CD4-positive, CD25-positive, alpha-beta regulatory T cell (primary cell): ENCODE results near the gene TTLL1. TPM values are rescaled to one million over a fixed set of nuclear protein-coding genes. Genes with fewer than 3 reads are reported as not detected.

Source experiments
- ATAC-seq, 2 donors: fragments of 150-1000 bp; cut with Tn5 transposase; one replicate each; pipeline ENCODE4 v1.10.0; 2021; ENCODE audit warnings: low read depth in 2 of 2, moderate number of reproducible peaks in 2 of 2, moderate library complexity in 1 of 2
- DNase-seq, 3 donors: peaks; one replicate each; pipeline versions ENCODE4 v3.0.0 to v3.0.0-alpha.2; 2012 to 2022; ENCODE audit warnings: mixed read lengths in 1 of 3
- H3K27ac ChIP-seq: one replicate; pipeline ENCODE4 v1.7.0; 2013; ENCODE audit warnings: mild to moderate bottlenecking, low read length; ENCODE audit not compliant: insufficient read depth, poor library complexity, severe bottlenecking
- H3K27me3 ChIP-seq: one replicate; pipeline ENCODE4 v1.7.0; 2013; ENCODE audit warnings: low read length; ENCODE audit not compliant: control insufficient read depth, insufficient read depth
- H3K36me3 ChIP-seq: one replicate; pipeline ENCODE4 v1.7.0; 2013; ENCODE audit warnings: mild to moderate bottlenecking, low read length, moderate library complexity; ENCODE audit not compliant: control insufficient read depth, insufficient read depth
- H3K4me1 ChIP-seq: 2 replicates; pipeline ENCODE4 v1.7.0; 2013; ENCODE audit warnings: mild to moderate bottlenecking, low read length; ENCODE audit not compliant: insufficient read depth, control insufficient read depth, poor library complexity, severe bottlenecking
- H3K4me3 ChIP-seq: one replicate; pipeline ENCODE4 v1.7.0; 2013; ENCODE audit warnings: low read depth, mild to moderate bottlenecking, low read length, moderate library complexity
- H3K9me3 ChIP-seq, 2 experiments: 1 replicate in 1 of 2; 2 replicates in 1 of 2; pipeline ENCODE4 v1.7.0; 2013; ENCODE audit warnings: low read length in 2 of 2, mild to moderate bottlenecking in 1 of 2, moderate library complexity in 1 of 2; ENCODE audit not compliant: control insufficient read depth in 2 of 2
- H3K27ac Mint-ChIP-seq, 3 donors: one replicate each; pipeline ENCODE4 v1.8.0; 2020 to 2022; ENCODE audit warnings: mild to moderate bottlenecking in 3 of 3, mixed read lengths in 3 of 3, moderate library complexity in 2 of 3
- H3K27me3 Mint-ChIP-seq: one replicate; pipeline ENCODE4 v1.8.0; 2022; ENCODE audit warnings: mild to moderate bottlenecking, mixed read lengths
- H3K36me3 Mint-ChIP-seq: one replicate; pipeline ENCODE4 v1.8.0; 2020; ENCODE audit warnings: mixed read lengths
- H3K4me1 Mint-ChIP-seq, 4 donors: one replicate each; pipeline ENCODE4 v1.8.0; 2020 to 2022; ENCODE audit warnings: mixed read lengths in 4 of 4, mild to moderate bottlenecking in 1 of 4
- H3K4me3 Mint-ChIP-seq, 4 donors: one replicate each; pipeline ENCODE4 v1.8.0; 2020 to 2022; ENCODE audit warnings: mild to moderate bottlenecking in 4 of 4, mixed read lengths in 4 of 4, moderate library complexity in 3 of 4
- H3K9me3 Mint-ChIP-seq, 7 donors: one replicate each; pipeline ENCODE4 v1.8.0; 2020 to 2022; ENCODE audit warnings: mixed read lengths in 7 of 7, mild to moderate bottlenecking in 3 of 7, moderate library complexity in 2 of 7
- polyA plus RNA-seq, 4 donors: library from polyadenylated mRNA; unstranded; fragments of 300-500 nt; fragmentation: Illumina TruSeq; gene quantifications; one replicate each; pipeline ENCODE4 v1.2.3, GENCODE V29; 2021
- total RNA-seq: library from RNA; stranded (reverse); gene quantifications from one replicate; pipeline ENCODE4 v1.2.3, GENCODE V29; 2022

Gene TTLL1
- total and polyA plus RNA-seq, 5 donors from 2014 or later, result 4.2 to 8.1 (median 7.9) TPM

DNA sequence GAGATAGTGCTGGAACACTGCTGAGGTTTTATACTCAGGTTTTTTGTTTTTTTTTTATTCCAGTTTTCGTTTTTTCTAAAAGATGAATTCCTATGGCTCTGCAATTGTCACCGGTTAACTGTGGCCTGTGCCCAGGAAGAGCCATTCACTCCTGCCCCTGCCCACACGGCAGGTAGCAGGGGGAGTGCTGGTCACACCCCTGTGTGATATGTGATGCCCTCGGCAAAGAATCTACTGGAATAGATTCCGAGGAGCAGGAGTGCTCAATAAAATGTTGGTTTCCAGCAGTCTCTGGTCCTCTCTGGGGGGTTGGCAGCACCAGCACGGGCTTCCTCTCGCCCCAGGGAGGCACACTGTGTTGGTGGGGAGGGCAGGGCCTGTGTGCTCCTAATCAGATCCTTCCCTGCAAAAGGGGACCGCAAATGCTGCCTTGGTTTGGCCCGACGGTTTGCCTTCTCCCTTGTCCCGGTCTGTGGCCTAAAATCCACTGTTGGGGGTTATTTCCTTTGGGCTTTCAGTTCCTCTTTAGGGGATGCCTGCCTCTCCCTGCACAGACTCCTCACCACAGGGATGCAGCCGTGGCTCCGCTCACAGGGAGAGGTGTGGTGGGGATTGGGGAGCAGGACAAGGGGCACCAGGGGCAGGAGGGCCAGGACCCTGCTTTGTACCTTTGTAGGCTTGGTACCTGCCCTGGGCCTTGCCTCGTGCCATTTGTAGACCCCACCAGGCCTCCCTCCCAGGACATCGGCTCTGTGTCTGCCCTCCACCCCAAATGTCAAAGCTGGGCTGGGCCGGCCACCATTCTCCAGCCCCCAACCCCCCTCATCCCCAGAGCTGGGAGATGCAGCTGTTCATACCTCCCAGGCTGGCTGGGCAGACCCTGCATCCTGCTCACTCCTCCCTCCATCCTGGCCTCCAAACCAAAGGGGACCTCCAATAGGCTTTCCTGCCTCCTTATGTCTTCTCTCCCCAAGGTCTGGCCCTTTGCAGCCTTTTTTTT, 40.5 kb upstream of the TTLL1 start:
- Mint-ChIP-seq H3K27ac (no peak overlapping the region), H3K4me1 (peaks cover 0 to 2% (median 0%) of the 10 kb centered on the region in 4 donors), H3K9me3 (no peaks in the 10 kb centered on the region), H3K4me3 (no peak overlapping the region), H3K27me3 (no peaks in the 10 kb centered on the region), H3K36me3 (peaks cover 5% of the 10 kb centered on the region)
- H3K4me3 ChIP-seq, result no peak overlapping the region
- H3K27me3 ChIP-seq, result no peaks in the 10 kb centered on the region
- ATAC-seq, result no peak
- no peak overlapping the region for H3K27ac ChIP-seq
- H3K9me3 ChIP-seq, result no peaks in the 10 kb centered on the region
- no peaks in the 10 kb centered on the region for H3K4me1 ChIP-seq
- H3K36me3 ChIP-seq, result peaks cover 5% of the 10 kb centered on the region
- no peak for DNase-seq

DNA sequence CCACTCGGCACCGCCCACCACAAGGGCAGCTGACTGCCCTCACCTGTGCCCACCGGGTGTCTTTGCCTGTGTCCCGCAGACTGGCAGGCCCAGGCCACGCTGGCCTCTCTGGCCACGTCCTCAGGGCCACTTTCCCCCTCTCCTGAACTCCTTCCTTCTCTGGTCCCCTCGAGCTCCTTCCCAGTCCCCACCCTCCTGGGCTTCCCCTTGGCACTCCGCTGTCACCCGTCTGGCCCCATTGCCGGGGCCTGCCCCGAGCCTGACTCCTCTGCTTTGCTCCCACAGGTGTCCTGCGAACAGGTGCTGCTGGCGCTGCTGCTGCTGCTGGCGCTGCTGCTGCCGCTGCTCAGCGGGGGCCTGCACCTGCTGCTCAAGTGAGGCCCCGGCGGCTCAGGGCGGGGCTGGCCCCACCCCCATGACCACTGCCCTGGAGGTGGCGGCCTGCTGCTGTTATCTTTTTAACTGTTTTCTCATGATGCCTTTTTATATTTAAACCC, 39.8 kb upstream of the TTLL1 start:
- Mint-ChIP-seq H3K9me3 (no peaks in the 10 kb centered on the region), H3K36me3 (peaks cover 5% of the 10 kb centered on the region), H3K27ac (peak overlapping the region in 1 of 3 donors; percentile 69), H3K4me1 (peaks cover 0 to 2% (median 0%) of the 10 kb centered on the region in 4 donors), H3K27me3 (no peaks in the 10 kb centered on the region), H3K4me3 (no peak overlapping the region)
- no peaks in the 10 kb centered on the region for H3K27me3 ChIP-seq
- H3K4me1 ChIP-seq, result no peaks in the 10 kb centered on the region
- H3K4me3 ChIP-seq, result no peak overlapping the region
- H3K9me3 ChIP-seq, result no peaks in the 10 kb centered on the region
- no peak overlapping the region for H3K27ac ChIP-seq
- ATAC-seq (no peak), DNase-seq (no peak)
- H3K36me3 ChIP-seq, result peaks cover 5% of the 10 kb centered on the region

DNA sequence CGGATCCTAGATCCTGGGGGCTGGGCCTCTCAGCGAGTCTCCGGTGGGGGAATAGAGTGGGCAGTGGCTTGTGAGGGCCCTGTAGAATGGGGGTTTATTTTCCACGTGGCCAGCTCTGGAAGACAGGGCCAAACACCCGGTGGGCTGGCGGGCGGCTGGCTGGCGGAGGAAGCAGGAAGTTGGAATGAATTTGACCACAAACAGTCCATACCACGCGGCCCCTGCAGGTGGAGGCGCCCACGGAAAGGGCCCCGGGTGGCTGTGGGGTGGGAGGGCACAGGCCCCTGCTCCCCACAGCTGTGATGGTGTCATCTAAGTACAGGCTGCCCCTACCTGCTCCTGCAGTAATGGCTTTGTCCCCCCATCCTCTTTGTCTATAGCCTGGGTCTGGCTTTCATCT, 38.9 kb upstream of the TTLL1 start:
- Mint-ChIP-seq H3K9me3 (no peaks in the 10 kb centered on the region), H3K4me3 (no peak overlapping the region), H3K4me1 (no peaks in the 10 kb centered on the region), H3K27me3 (no peaks in the 10 kb centered on the region), H3K27ac (no peak overlapping the region), H3K36me3 (peaks cover under 1% of the 10 kb centered on the region)
- H3K27me3 ChIP-seq, result no peaks in the 10 kb centered on the region
- no peak for ATAC-seq
- no peak for DNase-seq
- no peaks in the 10 kb centered on the region for H3K4me1 ChIP-seq
- H3K4me3 ChIP-seq, result no peak overlapping the region
- no peak overlapping the region for H3K27ac ChIP-seq
- no peaks in the 10 kb centered on the region for H3K9me3 ChIP-seq
- H3K36me3 ChIP-seq, result peaks cover 5% of the 10 kb centered on the region

GRCh38 chr22:43127166-43127908, 38.1 kb upstream of the TTLL1 start:
- no peaks in the 10 kb centered on the region for H3K36me3 ChIP-seq
- Mint-ChIP-seq H3K4me3 (peak overlapping the region in 1 of 4 donors; percentile 51), H3K27ac (peak overlapping the region in 1 of 3 donors; percentile 42), H3K9me3 (no peaks in the 10 kb centered on the region), H3K27me3 (no peaks in the 10 kb centered on the region), H3K4me1 (no peaks in the 10 kb centered on the region), H3K36me3 (no peaks in the 10 kb centered on the region)
- ATAC-seq (no peak), DNase-seq (no peak)
- no peak overlapping the region for H3K27ac ChIP-seq
- no peak overlapping the region for H3K4me3 ChIP-seq
- no peaks in the 10 kb centered on the region for H3K27me3 ChIP-seq
- no peaks in the 10 kb centered on the region for H3K9me3 ChIP-seq
- H3K4me1 ChIP-seq, result no peaks in the 10 kb centered on the region

GRCh38 chr22:43126501-43127165, 37.4 kb upstream of the TTLL1 start:
- Mint-ChIP-seq H3K27me3 (no peaks in the 10 kb centered on the region), H3K4me1 (no peaks in the 10 kb centered on the region), H3K36me3 (no peaks in the 10 kb centered on the region), H3K4me3 (peak overlapping the region in 1 of 4 donors; percentile 51), H3K27ac (no peak overlapping the region), H3K9me3 (no peaks in the 10 kb centered on the region)
- Histone ChIP-seq H3K36me3 (no peaks in the 10 kb centered on the region), H3K4me1 (no peaks in the 10 kb centered on the region), H3K4me3 (no peak overlapping the region), H3K27me3 (no peaks in the 10 kb centered on the region), H3K9me3 (no peaks in the 10 kb centered on the region), H3K27ac (no peak overlapping the region)
- DNase-seq (no peak), ATAC-seq (no peak)

- Mint-ChIP-seq H3K4me1 (peaks cover 0 to 13% (median 0%) of the 10 kb centered on the region in 4 donors), H3K4me3 (no peak overlapping the region), H3K27me3 (no peaks in the 10 kb centered on the region), H3K27ac (no peak overlapping the region), H3K9me3 (no peaks in the 10 kb centered on the region), H3K36me3 (no peaks in the 10 kb centered on the region)
- Histone ChIP-seq H3K36me3 (no peaks in the 10 kb centered on the region), H3K27ac (no peak overlapping the region), H3K4me3 (no peak overlapping the region), H3K9me3 (no peaks in the 10 kb centered on the region), H3K27me3 (no peaks in the 10 kb centered on the region), H3K4me1 (no peaks in the 10 kb centered on the region)
- DNase-seq (no peak), ATAC-seq (no peak)
Observed at GRCh38 chr22:43118953-43119458, 29.8 kb upstream of the TTLL1 start.
